ENCODE measurements around the gene TBC1D7.

Gene TBC1D7

DNA sequence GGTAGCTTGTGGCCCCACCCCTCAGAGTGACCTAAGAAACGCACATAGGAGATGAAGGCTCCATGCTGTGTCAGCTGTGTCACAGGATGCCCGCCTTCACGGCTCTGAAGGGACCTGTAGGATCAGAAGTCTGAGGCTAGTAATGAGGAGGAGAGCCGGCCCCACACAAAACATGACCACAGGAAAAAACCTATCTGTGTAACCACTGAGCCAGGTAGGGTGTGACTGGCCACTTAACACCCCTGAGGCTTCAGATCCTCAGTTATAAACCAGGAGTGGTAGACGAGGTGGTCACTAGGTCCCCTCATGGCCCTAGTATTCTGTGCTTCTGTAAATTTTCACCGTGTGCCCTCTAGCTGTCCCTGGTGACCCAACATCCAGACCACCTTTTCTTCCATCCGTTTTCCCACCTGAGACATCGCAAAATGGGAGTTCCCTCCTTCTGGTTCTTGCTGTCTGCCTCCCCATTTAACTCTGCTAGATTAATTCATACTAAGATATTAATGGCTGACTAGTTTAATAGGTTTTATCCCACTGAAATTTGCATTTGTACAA lies 52.8 kb downstream of the TBC1D7 start:
- DNase-seq (ENCODE audit: extremely low spot score, insufficient read length, low read depth) (no peak), FAIRE-seq (peak; percentile 49)

DNA sequence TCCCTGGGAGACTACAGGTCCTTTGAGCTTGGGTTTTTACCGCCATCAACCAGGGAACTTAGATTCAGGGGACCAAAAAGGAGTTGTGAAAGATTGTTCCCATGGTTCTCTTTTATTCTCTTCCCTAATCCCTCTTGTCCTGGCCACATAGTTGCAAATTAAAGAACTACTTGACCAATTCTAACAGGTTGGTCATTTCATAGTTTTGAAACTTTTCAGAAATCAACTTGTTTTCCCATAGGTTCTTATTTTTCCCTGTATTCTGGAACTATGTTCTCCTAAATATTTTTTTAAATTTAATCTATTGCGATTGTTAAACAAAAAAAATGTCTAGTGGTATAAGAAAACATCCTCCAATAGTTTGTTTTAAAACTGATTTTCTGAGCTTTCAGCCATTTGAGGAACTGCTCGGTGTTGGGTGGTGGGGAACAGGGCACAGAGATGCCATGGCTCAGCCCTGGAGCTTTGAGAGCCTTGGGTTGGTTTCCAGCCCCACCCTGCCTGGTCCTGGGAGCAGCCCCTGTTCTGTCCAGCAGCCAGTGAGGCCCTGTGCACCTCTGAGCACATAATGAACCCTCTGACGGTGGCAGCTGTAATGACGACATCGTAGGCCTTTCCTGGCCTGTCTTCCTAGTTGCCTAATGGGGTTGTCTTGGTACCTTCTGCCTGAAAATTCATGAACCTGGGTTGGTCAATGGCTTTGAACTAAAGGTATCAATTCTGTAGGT lies 53.5 kb downstream of the TBC1D7 start:
- FAIRE-seq = no peak
- no peak for DNase-seq (ENCODE audit: extremely low spot score, insufficient read length, low read depth)

DNA sequence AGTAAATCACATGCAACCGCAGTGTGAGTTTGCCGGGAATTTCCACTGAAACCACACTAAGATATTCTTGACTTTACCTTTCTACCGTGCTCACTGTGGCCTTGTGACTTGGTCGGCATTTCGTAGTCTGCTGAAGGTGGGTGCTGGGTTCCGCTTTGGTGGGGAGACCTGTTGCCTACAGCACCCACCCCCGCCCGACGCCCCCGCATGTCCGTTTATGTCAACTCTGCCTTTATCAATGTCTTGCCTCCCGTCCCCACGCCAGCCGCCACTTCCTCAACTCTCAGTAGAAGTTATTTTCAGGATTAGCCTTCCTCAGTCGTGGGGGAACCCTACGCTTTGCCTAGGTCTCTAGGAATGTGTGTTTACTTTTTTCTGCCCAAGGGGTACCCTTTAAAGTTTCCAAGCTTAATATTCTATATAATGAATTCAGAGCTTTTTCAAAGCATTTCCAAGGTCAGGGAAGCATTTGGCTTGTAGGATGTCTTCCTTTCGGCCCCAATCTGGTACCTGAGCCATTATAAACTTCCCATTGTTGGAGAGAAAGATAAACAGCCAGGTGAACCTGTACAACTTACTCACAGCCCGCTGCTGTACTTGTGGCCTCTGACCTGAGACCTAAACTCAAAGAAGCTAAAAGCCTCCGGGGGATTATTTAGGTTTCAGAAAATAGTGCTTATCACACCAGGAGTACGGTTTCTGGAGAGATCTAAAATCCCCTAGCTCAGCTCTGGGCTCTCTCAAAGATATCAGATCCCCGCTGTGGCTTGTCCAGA lies 54.2 kb downstream of the TBC1D7 start:
- DNase-seq (ENCODE audit: extremely low spot score, insufficient read length, low read depth) (no peak), FAIRE-seq (peak; percentile 89)

DNA sequence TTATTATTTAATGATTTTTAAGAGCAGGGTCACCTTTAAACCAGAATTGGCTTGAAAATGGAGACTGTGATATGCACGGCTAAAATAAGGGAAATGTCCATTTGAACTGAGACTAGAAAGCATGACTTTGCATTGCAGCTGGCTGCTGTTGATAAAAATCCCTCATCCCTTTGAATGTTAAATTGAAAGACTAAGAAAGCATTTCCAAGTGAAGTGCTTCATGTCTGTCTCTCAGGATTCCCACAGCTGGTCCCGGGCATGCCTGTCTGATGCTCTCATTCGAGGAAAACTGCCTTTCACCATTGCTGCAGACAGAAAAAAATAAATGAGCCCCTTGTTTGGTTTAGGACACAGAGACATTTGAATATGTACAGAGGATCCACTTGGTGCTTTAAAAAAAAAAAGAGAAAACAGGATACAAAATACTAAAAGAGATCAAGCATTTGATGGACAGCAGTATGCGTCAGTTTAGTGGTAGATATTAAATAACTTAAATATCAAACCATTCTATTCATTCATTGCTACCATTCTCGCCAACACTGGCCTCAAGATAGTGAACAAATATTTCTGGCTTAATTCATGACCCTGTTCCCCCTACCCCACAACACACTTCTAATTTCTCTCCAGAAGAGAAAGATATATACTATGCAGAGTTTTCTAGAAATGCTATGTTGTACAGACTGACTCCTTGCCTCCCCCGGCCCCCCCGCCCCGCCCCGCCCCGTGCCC lies 55.0 kb downstream of the TBC1D7 start:
- FAIRE-seq (no peak), DNase-seq (ENCODE audit: extremely low spot score, insufficient read length, low read depth) (no peak)

DNA sequence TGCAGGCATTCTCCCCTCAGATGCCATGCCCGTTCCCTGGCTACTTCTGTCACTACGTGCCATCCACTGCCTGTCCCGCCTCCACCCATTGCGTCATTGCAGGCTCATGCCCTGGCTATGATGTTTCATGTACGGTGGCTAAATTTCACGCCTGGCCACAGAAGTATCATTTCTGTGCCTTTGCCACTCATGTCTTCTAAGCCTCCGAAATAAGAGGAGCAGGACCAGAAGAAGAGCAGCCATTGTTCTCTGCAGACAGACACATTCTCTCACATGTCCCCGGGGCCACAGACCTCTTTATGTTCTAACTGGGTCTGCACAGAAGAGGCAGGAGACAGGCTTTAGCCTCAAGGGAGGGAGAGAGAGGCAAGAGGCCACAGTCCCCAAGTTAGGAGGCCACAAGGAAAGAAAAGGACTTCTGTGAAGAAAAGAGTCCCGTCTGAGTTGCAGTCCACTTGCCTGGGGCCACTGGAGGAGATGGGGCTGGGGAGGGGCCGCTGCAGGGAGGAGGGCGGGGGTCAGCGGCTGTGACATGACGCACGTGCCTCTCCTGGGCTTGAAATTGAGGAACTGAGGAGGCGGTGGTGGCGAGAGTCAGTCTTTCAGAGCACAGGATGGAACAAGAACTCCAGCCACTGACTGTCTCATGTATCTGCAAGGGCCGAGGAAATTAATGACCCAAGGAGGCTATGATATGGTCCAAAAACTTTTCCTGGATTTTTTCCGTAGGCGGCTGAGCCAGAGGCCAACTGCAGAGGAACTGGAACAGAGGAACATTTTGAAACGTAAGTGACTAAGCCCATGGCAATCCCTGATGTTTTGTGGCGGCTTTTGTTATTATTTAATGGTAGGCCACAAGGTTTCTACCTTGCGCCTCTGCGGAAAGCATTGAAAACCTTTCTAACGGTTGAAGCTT lies 55.9 kb downstream of the TBC1D7 start:
- peak; percentile 60 for FAIRE-seq
- no peak for DNase-seq (ENCODE audit: extremely low spot score, insufficient read length, low read depth)

DNA sequence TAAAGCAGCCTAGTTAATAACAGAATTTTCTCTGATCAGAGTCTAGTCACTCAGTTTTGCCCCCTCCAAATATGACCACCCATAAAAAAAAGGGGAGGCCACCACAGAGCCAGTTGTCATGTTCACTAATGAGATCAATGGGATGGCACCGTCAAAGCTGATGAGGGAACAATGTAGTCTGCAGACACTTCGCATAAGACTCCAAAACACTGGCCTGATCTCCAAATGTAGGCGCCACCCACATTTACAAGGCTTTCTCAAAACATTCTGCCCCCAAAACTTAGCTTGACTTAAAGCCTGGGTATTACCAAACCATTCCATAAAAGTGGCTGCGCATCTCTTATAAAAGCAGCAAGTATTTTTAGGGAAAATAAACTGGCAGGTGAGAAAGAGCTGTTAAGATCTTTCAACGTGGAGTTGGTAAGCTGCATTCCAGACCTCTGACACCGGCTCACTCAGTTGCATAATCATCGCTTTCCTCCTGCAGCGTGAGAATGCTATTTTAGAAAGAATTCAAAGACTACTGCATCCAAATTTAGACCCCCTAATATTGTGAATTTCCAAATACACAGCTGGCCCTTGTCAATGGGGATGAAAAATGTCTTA lies 59.3 kb downstream of the TBC1D7 start:
- DNase-seq (ENCODE audit: extremely low spot score, insufficient read length, low read depth) (no peak), FAIRE-seq (no peak)

DNA sequence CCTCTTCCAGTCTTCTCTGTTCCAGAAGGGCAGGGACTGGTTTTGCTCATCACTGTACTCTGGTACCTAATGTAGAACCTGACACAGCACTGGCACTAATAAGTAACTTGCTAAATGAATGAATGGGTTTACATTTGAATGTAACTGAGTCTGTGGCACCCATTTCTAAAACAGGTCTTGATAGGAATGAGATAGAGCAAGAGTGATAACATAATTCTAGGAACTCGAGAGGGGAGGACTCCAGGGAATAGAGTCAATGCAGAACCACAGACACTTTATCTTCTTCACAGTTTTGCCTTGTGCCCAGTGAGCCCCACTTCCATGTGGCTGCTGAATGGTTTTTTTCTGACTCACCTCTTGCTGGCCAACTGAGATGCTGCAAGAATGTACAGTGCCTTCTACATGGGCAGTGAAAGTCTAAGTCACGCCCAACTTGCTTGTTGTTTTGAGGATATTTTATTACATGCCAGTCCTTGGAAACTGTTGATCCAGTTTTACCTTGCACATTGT lies 61.1 kb downstream of the TBC1D7 start:
- FAIRE-seq = no peak
- no peak for DNase-seq (ENCODE audit: extremely low spot score, insufficient read length, low read depth)

DNA sequence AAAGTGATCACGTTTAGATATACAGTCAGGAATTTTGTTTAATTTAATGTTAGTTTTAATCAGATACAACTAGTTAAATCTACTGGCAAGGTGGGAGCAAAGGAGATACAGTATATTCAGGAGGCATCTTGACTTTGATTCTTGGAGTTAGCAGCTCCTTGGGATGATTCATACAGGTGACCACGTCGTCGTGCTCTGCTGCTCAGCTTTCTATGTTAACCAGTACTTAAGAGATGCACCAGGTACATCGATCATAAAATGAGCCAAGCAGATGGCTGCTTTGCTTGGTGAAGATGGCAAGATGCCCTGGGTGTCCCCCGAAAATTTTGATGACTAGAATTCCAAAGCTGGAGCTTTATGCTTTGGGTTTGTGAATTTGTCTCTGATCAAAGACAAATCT lies 64.7 kb downstream of the TBC1D7 start:
- DNase-seq (ENCODE audit: extremely low spot score, insufficient read length, low read depth) = no peak
- peak; percentile 68 for FAIRE-seq

DNA sequence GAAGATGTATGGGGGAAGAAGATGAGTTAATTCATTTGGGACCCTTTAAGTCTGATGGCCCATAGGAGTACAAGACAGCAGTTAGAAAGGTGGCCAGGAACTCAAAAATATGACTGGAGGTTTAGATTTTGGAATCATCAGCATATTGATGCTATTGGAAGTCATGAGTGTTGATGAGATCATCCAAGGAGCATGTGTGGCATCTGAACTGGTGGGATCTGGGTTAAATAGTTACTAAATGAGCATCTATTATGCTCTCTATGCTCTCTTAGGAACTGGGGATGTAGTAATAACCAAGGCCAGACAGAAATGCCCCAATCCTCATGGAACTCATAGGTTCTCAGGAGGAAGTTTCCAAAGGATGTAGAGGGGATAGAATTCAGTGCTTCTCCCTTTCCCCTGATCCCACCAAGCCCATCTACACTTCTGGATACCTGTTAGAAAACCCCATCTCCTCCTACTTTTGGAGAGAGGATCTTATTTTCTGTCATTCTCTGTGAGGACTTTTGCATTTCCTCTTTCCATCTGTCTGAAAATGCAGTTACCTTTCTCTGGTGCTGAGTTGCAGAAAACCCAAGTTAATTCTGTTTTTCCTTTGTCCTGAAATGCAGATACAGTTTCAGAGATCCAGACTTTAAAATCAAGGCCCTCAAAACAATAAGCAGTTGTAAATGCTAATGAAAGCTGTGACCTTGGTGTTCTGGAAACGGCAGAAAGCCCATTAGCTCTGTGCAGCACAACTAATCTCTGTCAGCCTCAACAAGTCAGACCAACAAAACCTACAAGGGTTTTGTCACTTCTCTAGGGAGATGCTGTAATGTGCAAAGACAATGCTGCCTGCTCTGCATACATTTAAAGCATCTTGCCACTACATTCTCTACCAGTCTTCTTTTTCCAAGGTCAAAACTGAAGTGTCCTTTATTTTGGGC lies 65.8 kb downstream of the TBC1D7 start:
- no peak for DNase-seq (ENCODE audit: extremely low spot score, insufficient read length, low read depth)
- FAIRE-seq = peak; percentile 68

DNA sequence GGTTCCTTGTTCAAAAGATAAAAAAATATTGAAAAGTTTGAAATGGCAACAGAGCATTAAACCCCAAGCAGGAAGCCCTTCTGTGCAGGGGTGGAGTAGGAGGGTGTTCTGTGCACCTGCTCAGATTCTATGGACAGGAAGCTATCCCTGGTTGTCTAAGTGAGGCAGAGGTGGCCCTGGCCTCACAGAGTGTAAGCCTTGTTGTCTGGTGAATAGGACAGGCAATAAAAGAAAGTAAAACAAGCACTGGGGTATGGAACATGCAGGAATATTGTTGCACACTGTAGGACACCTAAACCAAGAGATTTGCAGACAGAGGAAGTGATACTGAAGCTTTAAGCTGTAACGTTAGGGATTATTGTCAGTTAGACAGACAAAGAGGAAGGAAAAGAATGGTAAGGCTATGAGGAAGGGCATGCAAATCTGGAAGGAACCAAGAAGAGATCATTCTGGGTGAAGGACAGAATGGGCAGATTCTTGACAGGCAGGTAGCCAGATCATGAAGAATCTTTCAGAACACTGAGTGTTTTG lies 66.8 kb downstream of the TBC1D7 start:
- DNase-seq (ENCODE audit: extremely low spot score, insufficient read length, low read depth) (no peak), FAIRE-seq (peak; percentile 96)

DNA sequence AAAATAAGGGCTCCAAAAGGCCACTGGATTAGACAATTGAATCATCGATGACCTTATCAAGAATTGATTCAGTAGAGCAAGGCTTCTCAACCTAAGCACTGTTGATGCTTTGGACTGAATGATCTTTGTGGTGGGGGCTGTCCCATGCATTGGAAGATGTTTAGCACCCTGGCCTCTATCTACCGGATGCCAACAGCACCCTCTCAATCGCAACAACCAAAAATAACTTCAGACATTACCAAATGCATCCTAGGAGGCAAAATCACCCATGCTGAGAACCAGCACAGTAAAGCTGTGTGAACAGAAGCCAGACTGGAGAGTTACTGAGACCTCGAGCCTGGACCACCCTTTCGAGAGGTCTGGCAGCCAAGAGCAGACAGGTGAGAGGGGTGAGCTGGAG lies 67.5 kb downstream of the TBC1D7 start:
- DNase-seq (ENCODE audit: extremely low spot score, insufficient read length, low read depth) (no peak), FAIRE-seq (no peak)

DNA sequence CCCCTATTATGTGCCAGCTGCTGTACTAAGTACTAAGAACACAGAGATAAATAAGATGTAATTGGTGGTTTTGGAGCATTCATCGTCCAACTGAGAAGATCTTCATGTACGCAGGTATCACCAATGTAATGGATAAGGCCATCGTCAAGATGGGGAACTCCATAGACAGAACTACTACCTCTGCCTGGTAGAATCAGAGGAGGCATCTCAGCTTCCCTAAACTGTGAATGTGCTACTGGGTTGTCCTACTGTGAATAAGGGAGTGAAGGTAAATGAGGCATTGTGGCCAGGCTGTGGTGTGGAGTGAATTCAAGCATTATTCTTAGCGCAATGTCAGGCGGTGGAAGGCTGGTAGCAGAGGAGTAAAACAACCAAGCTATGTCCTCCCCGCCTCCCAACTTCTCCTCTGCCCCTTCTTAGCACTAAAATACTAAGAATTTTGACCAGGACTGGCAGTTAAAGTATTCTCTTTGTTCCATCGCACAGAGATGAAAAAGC lies 68.2 kb downstream of the TBC1D7 start:
- FAIRE-seq = peak; percentile 5

DNA sequence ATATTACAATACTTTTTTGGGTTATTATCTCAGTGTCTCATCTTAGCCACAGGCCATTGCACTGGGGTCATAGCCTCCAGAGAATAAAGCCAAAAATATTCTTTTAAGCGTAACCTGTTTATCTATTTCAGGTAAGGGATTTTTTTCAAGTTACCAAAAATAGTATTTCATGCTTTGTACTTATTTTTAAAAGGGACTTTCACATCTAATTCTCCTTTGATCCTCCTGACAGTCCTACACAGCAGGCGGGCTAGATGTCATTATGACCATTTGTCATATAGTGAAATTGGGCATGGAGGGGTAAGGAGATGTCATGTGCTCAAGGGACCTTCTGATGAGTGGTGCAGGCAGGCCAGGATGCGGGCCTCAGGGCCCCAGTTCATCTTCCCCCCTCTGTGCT lies 68.9 kb downstream of the TBC1D7 start:
- DNase-seq (ENCODE audit: extremely low spot score, insufficient read length, low read depth) (no peak), FAIRE-seq (no peak)

More for the DNA sequence above, 68.2 kb downstream of the TBC1D7 start:
- no peak for DNase-seq (ENCODE audit: extremely low spot score, insufficient read length, low read depth)

DNA sequence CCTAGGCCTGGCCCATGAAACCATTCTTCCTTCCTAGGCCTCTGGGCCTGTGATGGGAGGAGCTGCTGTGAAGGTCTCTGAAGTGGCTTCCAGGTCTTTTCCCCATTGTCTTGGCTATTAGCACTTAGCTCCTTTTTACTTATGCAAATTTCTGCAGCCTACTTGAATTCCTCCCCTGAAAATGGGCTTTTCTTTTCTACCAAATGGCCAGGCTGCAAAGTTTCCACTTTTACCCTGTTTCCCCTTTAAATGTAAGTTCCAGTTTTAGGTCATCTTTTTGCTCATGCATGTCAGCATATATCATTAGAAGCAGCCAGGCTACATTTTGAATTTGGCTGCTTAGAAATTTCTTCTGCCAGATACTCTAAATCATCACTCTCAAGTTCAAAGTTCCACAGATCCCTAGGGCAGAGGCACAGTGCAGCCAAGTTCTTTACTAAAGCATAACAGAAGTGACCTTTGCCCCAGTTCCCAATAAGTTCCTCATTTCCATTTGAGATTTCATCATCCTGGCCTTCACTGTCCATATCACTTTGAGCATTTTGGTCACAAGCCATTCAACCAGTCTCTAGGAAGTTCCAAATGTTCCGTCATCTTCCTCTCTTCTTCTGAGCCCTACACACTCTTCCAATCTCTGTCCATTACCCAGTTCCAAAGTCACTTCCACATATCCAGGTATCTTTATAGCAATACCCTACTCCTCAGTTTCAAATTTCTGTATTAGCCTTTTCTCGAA lies 71.9 kb downstream of the TBC1D7 start:
- FAIRE-seq (no peak), DNase-seq (ENCODE audit: extremely low spot score, insufficient read length, low read depth) (no peak)

Measured in GM18507 (cell line).